ENCODE results near the gene PPM1B.

PPM1B gene

DNA sequence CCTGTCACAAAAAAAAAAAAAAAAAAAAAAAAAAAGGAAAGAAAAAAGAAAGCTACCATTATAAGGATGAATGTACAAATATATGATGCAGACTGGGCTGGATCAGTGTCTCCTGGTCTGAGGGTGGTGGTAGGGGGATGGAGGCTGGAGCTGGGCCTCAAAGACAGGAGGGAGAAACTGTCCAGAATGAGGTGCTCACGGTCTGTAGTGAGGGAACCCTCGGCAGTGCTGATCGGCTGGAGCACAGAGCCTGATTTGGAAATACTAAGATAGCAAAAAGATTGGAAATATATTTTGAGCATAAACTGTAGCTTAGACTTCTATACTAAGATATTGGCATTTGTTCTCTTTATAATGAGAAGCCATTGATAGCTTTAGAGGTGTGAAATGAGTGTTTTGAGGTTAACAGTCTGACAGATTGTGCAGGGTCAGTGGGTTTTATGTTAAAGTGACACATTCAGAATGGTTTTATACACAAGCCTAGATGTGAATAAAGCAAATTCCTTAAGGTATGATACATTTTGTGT lies 98.7 kb downstream of the PPM1B start:
- DNase-seq, result no peak

DNA sequence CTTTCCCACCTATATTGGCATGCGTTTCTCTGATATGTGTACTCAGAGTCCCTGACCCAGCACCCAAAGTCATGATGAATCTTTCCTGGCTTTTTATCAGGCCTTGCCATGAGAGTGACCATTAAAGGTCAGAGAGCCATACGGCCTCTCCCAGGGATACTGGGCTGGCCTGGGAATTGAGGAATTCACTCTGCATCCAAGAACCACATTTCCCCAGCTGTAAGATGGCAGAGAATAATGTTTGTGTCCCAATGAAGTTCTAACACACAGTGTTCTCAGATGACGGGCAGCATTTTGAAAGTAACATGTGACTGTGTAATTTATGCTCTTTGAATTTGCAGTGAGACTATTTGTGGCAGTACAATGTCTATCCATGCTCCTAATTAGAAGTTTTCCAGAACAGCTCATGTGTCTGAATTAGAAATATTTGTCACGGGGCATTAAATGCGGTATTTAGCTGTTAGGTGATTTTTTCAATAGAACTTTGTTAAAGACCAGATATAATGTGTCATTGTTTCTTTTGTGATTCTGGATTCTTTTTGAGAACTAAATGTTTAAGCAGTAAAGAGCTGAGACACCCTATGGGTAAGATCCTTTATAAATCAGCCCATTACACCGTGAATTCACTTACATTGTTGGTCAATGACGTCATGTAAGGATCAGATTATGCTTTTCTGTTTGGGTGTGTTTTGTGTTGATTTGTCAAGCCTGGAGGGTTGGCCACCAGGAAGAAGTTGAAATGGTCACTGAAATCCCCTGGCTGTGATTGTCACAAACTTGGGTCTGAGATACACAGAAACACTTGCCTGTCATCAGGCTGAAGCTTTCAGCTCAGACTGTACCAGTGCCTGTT lies 99.3 kb downstream of the PPM1B start:
- no peak for DNase-seq

DNA sequence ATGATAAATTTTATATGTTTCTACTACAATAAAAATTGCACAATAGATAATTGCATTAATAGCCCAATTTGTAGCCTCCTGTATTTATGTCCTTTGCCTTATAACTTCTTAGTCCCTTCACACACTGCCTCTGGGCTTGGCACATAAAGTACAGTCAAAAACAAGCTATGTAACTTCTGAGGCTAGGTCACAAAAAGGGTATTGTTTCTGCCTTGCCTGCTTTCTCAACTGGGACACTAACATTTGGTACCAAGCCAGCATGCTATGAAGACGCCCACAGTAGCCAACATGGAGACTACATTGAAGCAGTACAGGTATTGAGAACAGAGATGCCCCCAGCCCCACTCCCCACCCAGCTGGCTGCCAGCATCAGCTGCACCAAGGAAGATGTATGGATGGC lies 101.2 kb downstream of the PPM1B start:
- DNase-seq, result no peak

DNA sequence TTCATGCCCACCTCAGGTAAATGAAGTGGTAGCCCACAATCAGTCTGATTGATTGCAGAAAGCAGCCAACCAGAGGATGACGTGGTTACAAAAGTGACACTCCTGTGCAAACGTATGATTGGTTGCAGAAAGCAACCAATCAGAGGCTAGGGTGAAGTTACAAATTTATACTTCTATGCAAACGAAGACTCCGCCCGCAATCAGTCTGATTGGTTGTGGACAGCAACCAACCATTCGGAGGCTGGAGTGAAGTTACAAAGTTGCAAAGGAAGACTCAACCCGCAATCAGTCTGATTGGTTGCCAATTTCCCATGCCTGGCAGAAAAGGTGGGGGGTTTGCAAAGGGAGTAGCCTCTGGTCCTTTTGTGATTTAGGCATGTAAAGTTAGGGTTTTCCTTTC lies 102.6 kb downstream of the PPM1B start:
- no peak for DNase-seq

DNA sequence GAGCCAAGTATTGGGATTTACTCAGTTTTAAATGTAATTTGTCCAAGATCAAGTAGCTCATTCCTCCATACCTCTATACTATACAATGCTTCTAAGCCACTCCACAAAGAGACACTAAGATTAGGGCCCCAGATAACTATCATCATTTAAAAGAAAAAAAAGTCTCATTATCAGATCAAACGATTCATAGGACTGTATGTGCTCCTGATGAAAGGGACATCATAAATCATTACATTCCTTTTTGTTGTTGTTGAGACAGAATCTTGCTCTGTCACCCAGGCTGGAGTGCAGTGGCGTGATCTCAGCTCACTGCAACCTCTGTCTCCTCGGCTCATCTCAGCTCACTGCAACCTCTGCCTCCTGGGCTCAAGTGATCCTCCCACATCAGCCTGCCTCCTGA lies 104.4 kb downstream of the PPM1B start:
- DNase-seq, result no peak

DNA sequence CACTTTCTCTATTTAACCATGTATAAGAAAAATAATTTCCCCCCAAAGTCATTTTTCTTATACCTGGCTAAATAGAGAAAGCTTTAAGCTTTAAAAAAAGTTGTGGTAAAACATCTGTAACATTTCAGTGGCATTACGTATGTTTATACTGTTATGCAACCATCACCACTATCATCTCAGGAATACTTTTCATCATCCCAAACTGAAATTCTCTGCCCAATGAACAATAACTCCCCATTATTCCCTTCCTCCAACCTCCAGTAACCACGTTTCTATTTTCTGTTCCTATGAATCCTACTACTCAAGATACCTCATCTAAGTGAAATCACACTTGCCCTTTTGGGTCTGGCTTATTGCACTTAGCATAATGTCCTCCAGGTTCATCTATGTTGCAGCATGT lies 104.9 kb downstream of the PPM1B start:
- DNase-seq, result no peak

DNA sequence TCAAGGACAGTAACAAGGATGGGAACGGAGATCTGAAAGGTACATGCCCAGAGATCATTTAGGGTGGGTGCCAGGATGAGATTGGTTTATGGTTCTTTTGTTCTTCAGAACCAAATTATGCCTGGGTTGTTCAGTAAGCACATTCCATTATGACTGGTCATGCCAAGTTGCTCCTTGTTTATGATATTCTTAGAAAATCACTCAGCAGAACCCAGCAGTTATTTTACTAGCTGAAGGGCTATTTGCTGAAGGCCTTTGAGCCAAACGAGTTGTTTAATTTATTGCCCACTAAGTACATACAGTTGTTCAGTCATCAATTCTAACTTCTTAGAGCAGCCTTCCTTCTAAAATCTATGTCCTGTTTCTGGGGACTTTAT lies 107.2 kb downstream of the PPM1B start:
- DNase-seq, result no peak

DNA sequence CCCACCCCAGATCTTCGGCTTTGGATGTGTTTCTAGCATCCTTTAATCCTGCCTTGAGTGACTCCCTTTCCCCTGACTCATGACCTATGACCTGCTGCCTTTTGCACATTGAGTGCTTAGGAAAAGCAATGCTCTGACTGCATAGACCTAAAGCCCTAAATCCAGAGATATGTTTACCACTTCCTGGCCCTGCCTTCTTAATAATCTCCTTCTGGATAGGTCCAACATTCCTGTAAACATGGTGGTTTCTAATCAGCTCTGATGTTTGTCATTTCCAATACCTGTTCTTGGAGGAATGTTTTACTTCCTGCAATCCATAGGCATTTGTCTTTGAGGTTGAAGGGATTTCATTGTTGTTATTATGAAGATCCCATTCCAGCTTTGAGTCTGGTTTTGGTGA lies 108.9 kb downstream of the PPM1B start:
- no peak for DNase-seq

DNA sequence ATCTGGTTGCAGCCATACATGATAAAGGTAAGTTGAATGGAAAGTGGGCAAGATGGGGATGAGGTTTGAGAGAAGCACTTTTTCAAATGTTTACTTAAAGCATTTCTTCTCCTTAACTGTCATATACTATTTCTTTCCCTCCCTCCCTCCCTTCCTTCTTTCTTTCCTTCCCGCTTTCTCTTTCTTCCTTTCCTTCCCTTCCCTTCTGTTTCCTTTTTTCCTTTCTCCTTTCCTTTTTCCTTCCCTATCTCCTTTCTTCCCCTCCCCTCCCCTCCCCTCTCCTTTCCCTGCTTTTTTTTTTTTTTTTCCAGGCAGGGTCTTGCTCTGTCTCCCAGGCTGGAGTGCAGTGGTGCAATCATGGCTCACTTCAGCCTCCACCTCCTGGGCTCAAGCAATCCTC lies 112.2 kb downstream of the PPM1B start:
- no peak for DNase-seq
